ENCODE data around the gene SESN1.

GRCh38 chr6:109024784-109025183, 69.9 kb downstream of the SESN1 start:
- TF ChIP-seq CTCF (IDR thresholded peaks at IDR 0.05) = no peak
- TF ChIP-seq POLR2A (IDR thresholded peaks at IDR 0.05) = no peak

Measured in right lobe of liver (tissue), 4 donors.